GM18868 (cell line): ENCODE data around the gene CMIP.
A peak's percentile ranks its signal among the peaks of the same experiment; 100 is the strongest.

ENCODE experiments used
- ATAC-seq: cut with Tn5 transposase; IDR thresholded peaks from one replicate; pipeline ENCODE4 v1.9.1; 2021; ENCODE audit warnings: mild to moderate bottlenecking, moderate library complexity; ENCODE audit not compliant: unreplicated experiment

The CMIP gene

GRCh38 chr16:81612351-81613163, 167.9 kb downstream of the CMIP start:
- ATAC-seq = no peak

- ATAC-seq = no peak
Observed at GRCh38 chr16:81614171-81614570, 169.6 kb downstream of the CMIP start.

GRCh38 chr16:81614654-81615359, 170.2 kb downstream of the CMIP start:
- ATAC-seq = no peak

- no peak for ATAC-seq
Observed at GRCh38 chr16:81615411-81615810, 170.8 kb downstream of the CMIP start.

- ATAC-seq = no peak
Observed at GRCh38 chr16:81615833-81616232, 171.2 kb downstream of the CMIP start.

GRCh38 chr16:81616321-81617020, 171.9 kb downstream of the CMIP start:
- ATAC-seq = peak; percentile 85

- ATAC-seq = no peak
Observed at GRCh38 chr16:81617021-81617346, 172.4 kb downstream of the CMIP start.

GRCh38 chr16:81618187-81618586, 173.6 kb downstream of the CMIP start:
- no peak for ATAC-seq

- no peak for ATAC-seq
Observed at GRCh38 chr16:81618661-81619060, 174.1 kb downstream of the CMIP start.

- no peak for ATAC-seq
Observed at GRCh38 chr16:81620029-81620428, 175.4 kb downstream of the CMIP start.

- no peak for ATAC-seq
Observed at GRCh38 chr16:81620796-81621195, 176.2 kb downstream of the CMIP start.

GRCh38 chr16:81621496-81621895, 176.9 kb downstream of the CMIP start:
- ATAC-seq = no peak

GRCh38 chr16:81623365-81624102, 178.9 kb downstream of the CMIP start:
- ATAC-seq = no peak

- ATAC-seq = no peak
Observed at GRCh38 chr16:81624403-81624759, 179.8 kb downstream of the CMIP start.

- ATAC-seq = no peak
Observed at GRCh38 chr16:81624760-81625543, 180.3 kb downstream of the CMIP start.

- ATAC-seq = no peak
Observed at GRCh38 chr16:81625544-81626153, 181.0 kb downstream of the CMIP start.

- no peak for ATAC-seq
Observed at GRCh38 chr16:81626181-81626674, 181.6 kb downstream of the CMIP start.

- no peak for ATAC-seq
Observed at GRCh38 chr16:81627024-81627423, 182.4 kb downstream of the CMIP start.

GRCh38 chr16:81627729-81628244, 183.2 kb downstream of the CMIP start:
- no peak for ATAC-seq
